AG10803 (cell line): ENCODE data around the gene ADGRA1.

Experiments
- DNase-seq: peaks from one replicate; pipeline ENCODE4 v3.0.0; 2010; ENCODE audit warnings: low read depth
- H3K4me3 ChIP-seq: 2 replicates; pipeline ENCODE4 v1.5.1; 2011; ENCODE audit warnings: mild to moderate bottlenecking, low read length, control low read depth
- CTCF ChIP-seq: conservative IDR thresholded peaks from 2 replicates; pipeline ENCODE4 v1.5.1; 2011; ENCODE audit warnings: mild to moderate bottlenecking, low read length, control low read depth, inconsistent platforms

The ADGRA1 gene

DNA sequence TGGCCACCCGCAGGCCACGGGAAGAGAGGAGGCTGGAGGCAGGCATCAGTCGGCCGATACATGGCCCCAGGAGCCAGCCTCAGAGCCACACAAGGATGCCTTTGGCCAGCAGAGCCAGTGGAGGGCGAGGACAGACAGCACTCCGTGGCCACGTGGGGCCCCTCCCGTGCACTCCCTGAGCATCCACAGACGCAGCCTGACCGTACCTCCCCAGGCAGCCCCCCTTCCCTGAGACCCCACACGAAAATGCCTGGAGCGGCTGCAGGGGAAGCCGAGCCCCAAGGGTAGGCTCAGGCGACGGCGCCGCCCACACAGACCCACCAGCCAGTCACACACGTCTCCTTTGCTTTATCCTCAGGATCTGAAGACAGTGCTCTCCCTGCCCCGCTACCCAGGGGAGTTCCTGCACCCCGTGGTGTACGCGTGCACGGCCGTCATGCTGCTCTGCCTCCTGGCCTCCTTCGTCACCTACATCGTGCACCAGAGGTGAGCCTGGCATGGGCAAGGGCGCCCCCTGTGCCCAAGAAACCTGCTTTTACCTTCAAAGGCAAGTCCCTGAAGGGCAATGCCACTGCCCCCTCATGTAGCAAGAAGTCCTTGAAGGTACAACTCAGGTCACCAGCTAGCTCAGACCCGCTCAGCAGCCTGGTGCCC lies 9.0 kb downstream of the ADGRA1 start:
- no peak for DNase-seq
- no peak overlapping the region for H3K4me3 ChIP-seq
- no peak for TF ChIP-seq CTCF

GRCh38 chr10:133097418-133097817 lies 9.7 kb downstream of the ADGRA1 start:
- no peak for TF ChIP-seq CTCF
- no peak for DNase-seq
- no peak overlapping the region for H3K4me3 ChIP-seq

DNA sequence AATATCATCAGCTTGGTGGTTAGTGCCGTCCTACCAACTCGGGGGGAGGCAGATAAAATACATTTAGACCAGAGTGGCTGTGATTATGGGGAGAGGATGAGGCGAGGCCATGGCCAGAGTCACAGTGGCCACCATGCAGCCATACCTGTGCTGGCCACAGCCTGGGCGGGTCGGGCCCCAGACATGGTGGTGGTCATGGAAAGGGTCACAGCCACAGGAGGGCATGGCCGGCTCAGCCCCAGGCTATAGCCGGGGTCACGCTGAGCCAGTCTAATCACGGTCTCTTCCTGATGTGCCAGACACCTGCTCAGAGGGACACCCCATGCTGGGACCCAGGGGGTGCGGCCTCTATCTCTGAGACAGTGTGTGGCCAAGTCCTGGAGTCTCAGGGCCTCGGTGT lies 10.2 kb downstream of the ADGRA1 start:
- no peak overlapping the region for H3K4me3 ChIP-seq
- DNase-seq, result no peak
- no peak for TF ChIP-seq CTCF

DNA sequence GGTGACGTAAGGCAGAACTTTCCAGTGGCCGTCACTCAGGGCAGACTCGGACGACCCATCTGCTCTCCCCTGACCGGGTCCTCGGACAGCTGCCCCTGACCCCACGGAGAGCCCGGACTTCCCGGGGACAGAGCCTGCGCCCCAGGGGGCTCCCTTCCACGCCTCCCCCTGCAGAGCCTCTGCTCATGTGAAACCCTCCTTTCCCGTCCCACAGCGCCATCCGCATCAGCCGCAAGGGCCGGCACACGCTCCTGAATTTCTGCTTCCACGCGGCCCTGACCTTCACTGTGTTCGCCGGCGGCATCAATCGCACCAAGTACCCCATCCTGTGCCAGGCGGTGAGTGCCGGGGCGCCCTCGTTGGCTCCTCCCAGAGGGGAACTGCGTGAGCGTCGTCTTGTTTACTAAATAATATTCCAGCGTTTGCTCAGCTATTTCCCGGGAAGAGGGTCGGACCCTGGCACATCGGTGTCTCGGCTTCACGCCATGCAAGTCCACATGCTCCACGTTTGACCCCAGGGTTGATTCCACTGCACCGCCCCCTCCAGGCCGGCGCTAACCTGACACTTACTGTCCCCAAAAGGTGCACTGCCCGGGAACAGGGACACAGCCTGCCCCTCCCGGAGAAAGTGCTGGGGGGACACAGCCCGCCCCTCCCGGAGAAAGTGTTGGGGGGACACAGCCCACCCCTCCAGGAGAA lies 10.9 kb downstream of the ADGRA1 start:
- no peak for TF ChIP-seq CTCF

GRCh38 chr10:133099571-133099970 lies 11.8 kb downstream of the ADGRA1 start:
- TF ChIP-seq CTCF, result no peak
- H3K4me3 ChIP-seq, result no peak overlapping the region
- DNase-seq, result no peak

More for the DNA sequence above, 10.9 kb downstream of the ADGRA1 start:
- no peak overlapping the region for H3K4me3 ChIP-seq
- no peak for DNase-seq

- DNase-seq, result no peak
- no peak overlapping the region for H3K4me3 ChIP-seq
- TF ChIP-seq CTCF, result no peak
Measured at GRCh38 chr10:133100186-133100585, 12.5 kb downstream of the ADGRA1 start.
